Testis (tissue), 2 donors: ENCODE results near the gene TUNAR.

Source experiments
- CTCF ChIP-seq, 3 experiments: fragments of 450-650 bp in 2 of 3; fragments of 200-600 bp in 1 of 3; sonication (generic) in 1 of 3; IDR thresholded peaks; one replicate each; pipeline ENCODE4 v1.5.1; 2016 to 2019; ENCODE audit warnings: antibody characterized with exemption in 3 of 3, mild to moderate bottlenecking in 2 of 3, moderate library complexity in 1 of 3
- POLR2A ChIP-seq: fragments of 450-650 bp; IDR thresholded peaks from one replicate; pipeline ENCODE4 v1.6.1; 2017; ENCODE audit warnings: antibody characterized with exemption, mild to moderate bottlenecking, moderate library complexity

GRCh38 chr14:95831041-95831440, 45.6 kb upstream of the TUNAR start:
- TF ChIP-seq CTCF (IDR thresholded peaks at IDR 0.05) (no peak), POLR2A (no peak)
